Prostate gland (tissue), 2 donors: ENCODE data around the gene DEXI.

Source experiments
- CTCF ChIP-seq, 4 experiments: fragments of 200-600 bp in 2 of 4; fragments of 450-650 bp in 2 of 4; sonication (generic) in 2 of 4; IDR thresholded peaks; 1 replicate in 3 of 4; 2 replicates in 1 of 4; pipeline ENCODE4 v1.5.1; 2016 to 2019; ENCODE audit warnings: antibody characterized with exemption in 4 of 4, mild to moderate bottlenecking in 2 of 4, moderate library complexity in 2 of 4
- POLR2A ChIP-seq: fragments of 450-650 bp; IDR thresholded peaks from one replicate; pipeline ENCODE4 v1.6.1; 2016; ENCODE audit warnings: antibody characterized with exemption, mild to moderate bottlenecking
- POLR2AphosphoS5 ChIP-seq: sonication (generic); formaldehyde crosslinking; IDR thresholded peaks from one replicate; pipeline ENCODE4 v1.6.1; 2017; ENCODE audit warnings: antibody characterized with exemption

GRCh38 chr16:10927497-10928112 is 14.7 kb downstream of the DEXI start:
- TF ChIP-seq CTCF (IDR thresholded peaks at IDR 0.05) (no peak), POLR2A (no peak), POLR2AphosphoS5 (no peak)
